ENCODE measurements around the gene PEX5.

The PEX5 gene

GRCh38 chr12:7156259-7157197 lies 33.0 kb upstream of the PEX5 start:
- no peak for TF ChIP-seq CTCF (IDR thresholded peaks at IDR 0.05; ENCODE audit: low read depth, low read length)
- no peaks in the 10 kb centered on the region for H3K9me3 ChIP-seq (ENCODE audit: severe bottlenecking)
- no peak overlapping the region for H3K4me3 ChIP-seq (ENCODE audit: low read depth, low read length)
- peaks cover 10% of the 10 kb centered on the region for H3K36me3 ChIP-seq
- no peaks in the 10 kb centered on the region for H3K27me3 ChIP-seq (ENCODE audit: insufficient read depth, low read depth, severe bottlenecking)
- DNase-seq: no peak
- H3K27ac ChIP-seq: peak overlapping the region; percentile 85

- no peak for TF ChIP-seq CTCF (IDR thresholded peaks at IDR 0.05; ENCODE audit: low read depth, low read length)
- Histone ChIP-seq H3K9me3 (ENCODE audit: severe bottlenecking) (no peaks in the 10 kb centered on the region), H3K27me3 (ENCODE audit: insufficient read depth, low read depth, severe bottlenecking) (no peaks in the 10 kb centered on the region), H3K4me3 (ENCODE audit: low read depth, low read length) (no peak overlapping the region), H3K36me3 (peaks cover 6% of the 10 kb centered on the region), H3K27ac (no peak overlapping the region; the same call in 1 of the 2 replicates)
- no peak for DNase-seq
Observed at GRCh38 chr12:7157391-7157790, 32.1 kb upstream of the PEX5 start.

- H3K27ac ChIP-seq: no peak overlapping the region
- TF ChIP-seq CTCF (IDR thresholded peaks at IDR 0.05; ENCODE audit: low read depth, low read length): no peak
- H3K9me3 ChIP-seq (ENCODE audit: severe bottlenecking): no peaks in the 10 kb centered on the region
- H3K27me3 ChIP-seq (ENCODE audit: insufficient read depth, low read depth, severe bottlenecking): no peaks in the 10 kb centered on the region
- DNase-seq: no peak
- no peak overlapping the region for H3K4me3 ChIP-seq (ENCODE audit: low read depth, low read length)
- peaks cover 3% of the 10 kb centered on the region; the same call in 1 of the 2 replicates for H3K36me3 ChIP-seq
Observed at GRCh38 chr12:7158781-7159609, 30.5 kb upstream of the PEX5 start.

- Histone ChIP-seq H3K4me3 (ENCODE audit: low read depth, low read length) (no peak overlapping the region), H3K36me3 (peaks cover 3% of the 10 kb centered on the region; the same call in 1 of the 2 replicates), H3K9me3 (ENCODE audit: severe bottlenecking) (no peaks in the 10 kb centered on the region), H3K27ac (no peak overlapping the region), H3K27me3 (ENCODE audit: insufficient read depth, low read depth, severe bottlenecking) (no peaks in the 10 kb centered on the region)
- no peak for DNase-seq
- TF ChIP-seq CTCF (IDR thresholded peaks at IDR 0.05; ENCODE audit: low read depth, low read length): no peak
Observed at GRCh38 chr12:7160183-7160582, 29.3 kb upstream of the PEX5 start.

GRCh38 chr12:7161327-7161726 lies 28.2 kb upstream of the PEX5 start:
- H3K36me3 ChIP-seq: peaks cover 3% of the 10 kb centered on the region; the same call in 1 of the 2 replicates
- H3K9me3 ChIP-seq (ENCODE audit: severe bottlenecking): no peaks in the 10 kb centered on the region
- no peak for TF ChIP-seq CTCF (IDR thresholded peaks at IDR 0.05; ENCODE audit: low read depth, low read length)
- no peaks in the 10 kb centered on the region for H3K27me3 ChIP-seq (ENCODE audit: insufficient read depth, low read depth, severe bottlenecking)
- no peak for DNase-seq
- no peak overlapping the region for H3K27ac ChIP-seq
- H3K4me3 ChIP-seq (ENCODE audit: low read depth, low read length): no peak overlapping the region

All from WERI-Rb-1 (cell line).